Measurements from ENCODE around the gene SLC30A3.

Gene SLC30A3

GRCh38 chr2:27256855-27257454, 5.9 kb downstream of the SLC30A3 start:
- FAIRE-seq: no peak

GRCh38 chr2:27255660-27256059, 7.2 kb downstream of the SLC30A3 start:
- no peak for FAIRE-seq

- no peak for FAIRE-seq
Observed at GRCh38 chr2:27255187-27255586, 7.7 kb downstream of the SLC30A3 start.

GRCh38 chr2:27251766-27252165, 11.1 kb downstream of the SLC30A3 start:
- no peak for FAIRE-seq

GRCh38 chr2:27250652-27251379, 12.0 kb downstream of the SLC30A3 start:
- FAIRE-seq: no peak

- FAIRE-seq: no peak
Observed at GRCh38 chr2:27249891-27250651, 12.8 kb downstream of the SLC30A3 start.

- FAIRE-seq: no peak
Observed at GRCh38 chr2:27249159-27249890, 13.5 kb downstream of the SLC30A3 start.

GRCh38 chr2:27247893-27248292, 15.0 kb downstream of the SLC30A3 start:
- FAIRE-seq: no peak

- FAIRE-seq: no peak
Observed at GRCh38 chr2:27245626-27246025, 17.2 kb downstream of the SLC30A3 start.

GRCh38 chr2:27245116-27245515, 17.7 kb downstream of the SLC30A3 start:
- no peak for FAIRE-seq

GRCh38 chr2:27243391-27244130, 19.3 kb downstream of the SLC30A3 start:
- no peak for FAIRE-seq

GRCh38 chr2:27242614-27242951, 20.3 kb downstream of the SLC30A3 start:
- no peak for FAIRE-seq

GRCh38 chr2:27241761-27242613, 20.9 kb downstream of the SLC30A3 start:
- FAIRE-seq: no peak

GRCh38 chr2:27240406-27240805, 22.4 kb downstream of the SLC30A3 start:
- no peak for FAIRE-seq

- FAIRE-seq: no peak
Observed at GRCh38 chr2:27238976-27239375, 23.9 kb downstream of the SLC30A3 start.

- no peak for FAIRE-seq
Observed at GRCh38 chr2:27237341-27237945, 25.4 kb downstream of the SLC30A3 start.

GRCh38 chr2:27236626-27237025, 26.2 kb downstream of the SLC30A3 start:
- FAIRE-seq: no peak

GRCh38 chr2:27236136-27236535, 26.7 kb downstream of the SLC30A3 start:
- FAIRE-seq: no peak

- FAIRE-seq: no peak
Observed at GRCh38 chr2:27233341-27233740, 29.5 kb downstream of the SLC30A3 start.

- FAIRE-seq: no peak
Observed at GRCh38 chr2:27231921-27232320, 30.9 kb downstream of the SLC30A3 start.

- no peak for FAIRE-seq
Observed at GRCh38 chr2:27227501-27227900, 35.3 kb downstream of the SLC30A3 start.
